ENCODE measurements around the gene COMMD1.

DNA sequence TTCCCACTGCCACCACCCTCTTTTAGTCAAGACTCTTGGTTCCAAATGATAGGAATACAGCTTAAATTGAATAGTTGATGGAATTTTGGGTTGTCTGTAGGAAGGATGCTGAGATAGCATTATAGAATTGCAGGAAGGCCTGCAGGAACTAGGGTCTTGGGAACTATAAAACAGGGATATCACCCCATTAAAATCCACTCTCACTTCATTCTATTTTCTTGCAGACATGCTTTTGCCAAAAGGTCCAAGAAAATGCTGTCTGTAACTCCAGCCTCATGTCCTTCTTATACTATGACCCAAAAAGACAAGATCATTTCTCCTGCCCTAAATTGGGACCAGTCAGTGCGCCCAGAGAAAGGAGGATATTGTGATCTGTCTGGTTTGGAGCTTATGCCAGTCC lies 89.1 kb downstream of the COMMD1 start:
- TF ChIP-seq, protein P1, sequence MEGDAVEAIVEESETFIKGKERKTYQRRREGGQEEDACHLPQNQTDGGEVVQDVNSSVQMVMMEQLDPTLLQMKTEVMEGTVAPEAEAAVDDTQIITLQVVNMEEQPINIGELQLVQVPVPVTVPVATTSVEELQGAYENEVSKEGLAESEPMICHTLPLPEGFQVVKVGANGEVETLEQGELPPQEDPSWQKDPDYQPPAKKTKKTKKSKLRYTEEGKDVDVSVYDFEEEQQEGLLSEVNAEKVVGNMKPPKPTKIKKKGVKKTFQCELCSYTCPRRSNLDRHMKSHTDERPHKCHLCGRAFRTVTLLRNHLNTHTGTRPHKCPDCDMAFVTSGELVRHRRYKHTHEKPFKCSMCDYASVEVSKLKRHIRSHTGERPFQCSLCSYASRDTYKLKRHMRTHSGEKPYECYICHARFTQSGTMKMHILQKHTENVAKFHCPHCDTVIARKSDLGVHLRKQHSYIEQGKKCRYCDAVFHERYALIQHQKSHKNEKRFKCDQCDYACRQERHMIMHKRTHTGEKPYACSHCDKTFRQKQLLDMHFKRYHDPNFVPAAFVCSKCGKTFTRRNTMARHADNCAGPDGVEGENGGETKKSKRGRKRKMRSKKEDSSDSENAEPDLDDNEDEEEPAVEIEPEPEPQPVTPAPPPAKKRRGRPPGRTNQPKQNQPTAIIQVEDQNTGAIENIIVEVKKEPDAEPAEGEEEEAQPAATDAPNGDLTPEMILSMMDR (IDR thresholded peaks at IDR 0.05; ENCODE audit: low read length), result no peak
- no peak for TF ChIP-seq EZH2phosphoT487 (IDR thresholded peaks at IDR 0.05; ENCODE audit: low read length)
